Loucy (cell line): ENCODE measurements around the gene P3H1.
"Not testable (repeated sequence)": the region's sequence is repeated elsewhere in the genome, so short reads cannot be mapped to it uniquely, and the experiment has no call there.

ENCODE experiments used
- CTCF ChIP-seq: fragments of 200-600 bp; sonication (generic); conservative IDR thresholded peaks from 2 replicates; pipeline ENCODE4 v1.5.1; 2014; ENCODE audit warnings: mild to moderate bottlenecking, antibody characterized with exemption, low read length
- EZH2phosphoT487 ChIP-seq: fragments of 200-600 bp; IDR thresholded peaks from 2 replicates; pipeline ENCODE4 v1.6.1; 2018; ENCODE audit warnings: antibody characterized with exemption, mild to moderate bottlenecking, moderate library complexity, borderline replicate concordance

DNA sequence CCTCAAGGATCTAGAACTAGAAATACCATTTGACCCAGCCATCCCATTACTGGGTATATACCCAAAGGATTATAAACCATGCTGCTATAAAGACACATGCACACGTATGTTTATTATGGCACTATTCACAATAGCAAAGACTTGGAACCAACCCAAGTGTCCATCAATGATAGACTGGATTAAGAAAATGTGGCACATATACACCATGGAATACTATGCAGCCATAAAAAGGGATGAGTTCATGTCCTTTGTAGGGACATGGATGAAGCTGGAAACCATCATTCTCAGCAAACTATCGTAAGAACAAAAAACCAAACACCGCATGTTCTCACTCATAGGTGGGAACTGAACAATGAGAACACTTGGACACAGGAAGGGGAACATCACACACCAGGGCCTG lies 48.0 kb upstream of the P3H1 start:
- not testable (repeated sequence) for TF ChIP-seq CTCF, EZH2phosphoT487
